Vagina (tissue), 2 donors: ENCODE measurements around the gene MXRA5. TPM values are rescaled to one million over a fixed set of nuclear protein-coding genes. Genes with fewer than 3 reads are reported as not detected.
"Not testable (repeated sequence)": the region's sequence is repeated elsewhere in the genome, so short reads cannot be mapped to it uniquely, and the experiment has no call there.

ENCODE experiments used
- DNase-seq, 2 donors: peaks; one replicate each; pipeline ENCODE4 v3.0.0-alpha.2; 2017; ENCODE audit errors: extremely low spot score in 2 of 2
- H3K27ac ChIP-seq: fragments of 200-600 bp; sonication (generic); one replicate; pipeline ENCODE4 v1.5.1; 2019
- H3K27me3 ChIP-seq: fragments of 200-600 bp; sonication (generic); one replicate; pipeline ENCODE4 v1.5.1; 2019
- H3K36me3 ChIP-seq, 2 donors: fragments of 200-600 bp; sonication (generic); one replicate each; pipeline ENCODE4 v1.5.1; 2017 to 2019
- H3K4me1 ChIP-seq: fragments of 200-600 bp; sonication (generic); one replicate; pipeline ENCODE4 v1.5.1; 2019
- H3K4me3 ChIP-seq, 2 donors: fragments of 200-600 bp; sonication (generic); 1 replicate in 1 of 2; 2 replicates in 1 of 2; pipeline ENCODE4 v1.5.1; 2016 to 2019
- H3K9me3 ChIP-seq: fragments of 200-600 bp; sonication (generic); one replicate; pipeline ENCODE4 v1.5.1; 2019
- CTCF ChIP-seq, 3 experiments: fragments of 450-650 bp in 2 of 3; fragments of 200-600 bp in 1 of 3; sonication (generic) in 1 of 3; IDR thresholded peaks; one replicate each; pipeline ENCODE4 v1.5.1; 2017 to 2019; ENCODE audit warnings: antibody characterized with exemption in 3 of 3, mild to moderate bottlenecking in 2 of 3, moderate library complexity in 2 of 3
- POLR2A ChIP-seq, 2 donors: fragments of 450-650 bp; IDR thresholded peaks; one replicate each; pipeline ENCODE4 v1.6.1; 2017; ENCODE audit warnings: antibody characterized with exemption in 2 of 2, mild to moderate bottlenecking in 2 of 2, moderate library complexity in 2 of 2
- POLR2AphosphoS5 ChIP-seq, 2 donors: sonication (generic); formaldehyde crosslinking; IDR thresholded peaks; one replicate each; pipeline ENCODE4 v1.9.0; 2017; ENCODE audit warnings: antibody characterized with exemption in 2 of 2, mild to moderate bottlenecking in 2 of 2, low read depth in 1 of 2; ENCODE audit not compliant: insufficient read depth in 1 of 2
- intact Hi-C: fragments of 100-400 bp; cut with DNase I; formaldehyde crosslinking; loops from one replicate; pipeline ENCODE4 v1.15.1; 2023
- total RNA-seq: library from RNA; depleted of rRNA; stranded (reverse); fragments of >200 nt; gene quantifications from one replicate; pipeline ENCODE4 v1.2.3, GENCODE V29; 2016

The MXRA5 gene
- total RNA-seq, 1 donor from 2014 or later = 4.7 TPM

- no peak for TF ChIP-seq CTCF (IDR thresholded peaks at IDR 0.05)
- TF ChIP-seq POLR2AphosphoS5 (IDR thresholded peaks at IDR 0.05; ENCODE audit: insufficient read depth in 1 of 2, low read depth in 1 of 2) = no peak
- no peak for TF ChIP-seq POLR2A (IDR thresholded peaks at IDR 0.05)
- H3K9me3 ChIP-seq = no peaks in the 10 kb centered on the region
- intact Hi-C loops = no loop called here
- no peaks in the 10 kb centered on the region for H3K36me3 ChIP-seq
- DNase-seq = no peak
- H3K27me3 ChIP-seq = no peaks in the 10 kb centered on the region
- H3K27ac ChIP-seq = no peak overlapping the region
- H3K4me1 ChIP-seq = peaks cover 7% of the 10 kb centered on the region
- H3K4me3 ChIP-seq = no peak overlapping the region
These were observed 4.8 kb upstream of the MXRA5 start for GRCh38 chrX:3351276-3351675.

- no peaks in the 10 kb centered on the region for H3K27me3 ChIP-seq
- H3K4me1 ChIP-seq = peaks cover 14% of the 10 kb centered on the region
- intact Hi-C loops = no loop called here
- H3K36me3 ChIP-seq = no peaks in the 10 kb centered on the region
- no peaks in the 10 kb centered on the region for H3K9me3 ChIP-seq
- H3K27ac ChIP-seq = no peak overlapping the region
- TF ChIP-seq POLR2AphosphoS5 (IDR thresholded peaks at IDR 0.05; ENCODE audit: insufficient read depth in 1 of 2, low read depth in 1 of 2) = no peak
- no peak for TF ChIP-seq CTCF (IDR thresholded peaks at IDR 0.05)
- TF ChIP-seq POLR2A (IDR thresholded peaks at IDR 0.05) = no peak
- no peak for DNase-seq
- H3K4me3 ChIP-seq = no peak overlapping the region
These were observed 1.7 kb upstream of the MXRA5 start for GRCh38 chrX:3348191-3348590.

- no peaks in the 10 kb centered on the region for H3K36me3 ChIP-seq
- H3K27me3 ChIP-seq = no peaks in the 10 kb centered on the region
- DNase-seq = no peak
- no peaks in the 10 kb centered on the region for H3K9me3 ChIP-seq
- TF ChIP-seq POLR2AphosphoS5 (IDR thresholded peaks at IDR 0.05; ENCODE audit: insufficient read depth in 1 of 2, low read depth in 1 of 2) (peak in 1 of 2 donors; percentile 54), POLR2A (IDR thresholded peaks at IDR 0.05) (no peak), CTCF (IDR thresholded peaks at IDR 0.05) (no peak)
- peak overlapping the region; percentile 68 for H3K27ac ChIP-seq
- H3K4me3 ChIP-seq = peak overlapping the region; percentile 50 to 51
- intact Hi-C loops = no loop called here
- peaks cover 14% of the 10 kb centered on the region for H3K4me1 ChIP-seq
These were observed 916 bp downstream of the MXRA5 start for GRCh38 chrX:3345281-3346191.

- H3K9me3 ChIP-seq, H3K27ac ChIP-seq, H3K36me3 ChIP-seq, H3K4me3 ChIP-seq, DNase-seq, H3K27me3 ChIP-seq, intact Hi-C loops: not testable (repeated sequence)
- peaks cover 14% of the 10 kb centered on the region for H3K4me1 ChIP-seq
These were observed 2.9 kb downstream of the MXRA5 start for GRCh38 chrX:3343569-3343968.

GRCh38 chrX:3340016-3340415 lies 6.4 kb downstream of the MXRA5 start:
- H3K4me1 ChIP-seq = peaks cover 4% of the 10 kb centered on the region
- H3K9me3 ChIP-seq = no peaks in the 10 kb centered on the region
- DNase-seq = no peak
- no peak overlapping the region for H3K4me3 ChIP-seq
- H3K27me3 ChIP-seq = no peaks in the 10 kb centered on the region
- intact Hi-C loops = no loop called here
- H3K27ac ChIP-seq = no peak overlapping the region
- TF ChIP-seq POLR2A (IDR thresholded peaks at IDR 0.05) = no peak
- TF ChIP-seq CTCF (IDR thresholded peaks at IDR 0.05) = no peak
- no peak for TF ChIP-seq POLR2AphosphoS5 (IDR thresholded peaks at IDR 0.05; ENCODE audit: insufficient read depth in 1 of 2, low read depth in 1 of 2)
- no peaks in the 10 kb centered on the region for H3K36me3 ChIP-seq
